GM12873 (cell line): Measurements from ENCODE around the gene SET.

Experiments used
- CTCF ChIP-seq: IDR thresholded peaks from 2 replicates; pipeline ENCODE4 v1.5.1; 2012; ENCODE audit warnings: low read depth, mild to moderate bottlenecking, moderate library complexity, low read length, control low read depth; ENCODE audit not compliant: insufficient read depth; ENCODE audit errors: missing control alignments

The SET gene

GRCh38 chr9:128729766-128730517 is 40.9 kb downstream of the SET start:
- TF ChIP-seq CTCF = no peak

DNA sequence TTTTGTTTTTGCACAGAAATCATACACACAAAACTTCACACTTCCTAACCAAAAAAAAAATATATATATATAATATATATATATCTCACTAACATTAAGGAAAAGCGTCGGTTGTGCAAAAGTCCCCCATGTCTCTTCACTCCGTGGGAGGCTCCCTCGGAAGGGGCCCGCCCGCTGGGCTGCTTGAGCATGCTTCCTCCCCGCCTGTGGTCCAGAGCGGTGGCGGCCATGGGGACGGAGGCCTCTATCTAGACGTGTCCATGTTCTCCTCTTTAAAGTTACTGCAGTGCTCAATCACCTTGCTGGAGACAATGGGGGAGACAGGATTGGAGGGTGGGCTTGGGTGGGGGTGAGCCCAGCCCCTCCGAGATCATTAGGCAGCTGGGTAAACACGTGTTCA is 42.1 kb downstream of the SET start:
- TF ChIP-seq CTCF = no peak

DNA sequence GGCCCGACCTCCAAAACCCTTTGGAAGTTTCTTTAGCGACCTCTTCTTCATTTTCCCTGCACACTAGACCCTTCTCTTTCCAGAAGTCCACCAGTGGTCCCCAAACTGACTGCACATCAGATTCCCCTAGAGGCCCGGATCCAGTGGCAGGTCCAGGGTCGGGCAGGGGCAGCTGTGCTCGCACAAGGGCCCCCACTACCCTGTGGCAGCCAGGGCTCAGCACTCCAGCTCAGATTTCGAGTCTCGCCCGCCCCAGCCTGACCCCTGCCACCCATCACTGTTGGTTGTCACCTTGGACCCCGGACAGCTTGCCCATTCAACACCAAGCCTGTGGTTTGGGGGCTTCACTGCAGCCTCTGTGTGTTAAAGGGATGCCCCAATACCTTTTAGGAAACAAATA is 42.7 kb downstream of the SET start:
- TF ChIP-seq CTCF = no peak

- no peak for TF ChIP-seq CTCF
Measured at GRCh38 chr9:128732576-128732975, 43.6 kb downstream of the SET start.

GRCh38 chr9:128733256-128733655 is 44.2 kb downstream of the SET start:
- peak; percentile 64 for TF ChIP-seq CTCF

GRCh38 chr9:128735373-128735772 is 46.4 kb downstream of the SET start:
- TF ChIP-seq CTCF = no peak

DNA sequence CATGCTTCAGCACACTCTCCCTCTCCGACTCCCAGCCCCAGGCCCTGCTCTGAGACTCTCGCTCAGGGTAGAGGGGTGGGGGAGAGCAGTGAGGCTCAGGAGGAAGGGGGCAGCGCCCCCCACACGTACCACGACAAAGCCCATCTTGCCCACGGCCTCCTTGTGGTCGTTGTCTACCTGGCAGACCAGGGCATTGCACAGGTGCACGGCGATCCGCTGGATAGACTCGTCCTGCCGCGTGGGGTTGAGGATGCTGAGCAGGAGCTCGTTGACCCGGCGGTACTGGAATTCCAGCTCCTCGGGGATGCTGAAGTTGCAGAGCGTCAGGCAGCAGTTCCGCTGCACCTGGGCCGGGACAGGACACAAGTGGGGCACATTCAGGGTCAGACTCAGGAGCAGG is 53.4 kb downstream of the SET start:
- no peak for TF ChIP-seq CTCF
